NCI-H510A treated with DMSO at 0.1 percent for 48 hours (cell line): ENCODE results near the gene TOGARAM2.
A peak's percentile ranks its signal among the peaks of the same experiment; 100 is the strongest.

ENCODE experiments used
- DNase-seq: peaks from one replicate; lab custom pipeline; 2025; lab: John Stamatoyannopoulos, UW

The TOGARAM2 gene

DNA sequence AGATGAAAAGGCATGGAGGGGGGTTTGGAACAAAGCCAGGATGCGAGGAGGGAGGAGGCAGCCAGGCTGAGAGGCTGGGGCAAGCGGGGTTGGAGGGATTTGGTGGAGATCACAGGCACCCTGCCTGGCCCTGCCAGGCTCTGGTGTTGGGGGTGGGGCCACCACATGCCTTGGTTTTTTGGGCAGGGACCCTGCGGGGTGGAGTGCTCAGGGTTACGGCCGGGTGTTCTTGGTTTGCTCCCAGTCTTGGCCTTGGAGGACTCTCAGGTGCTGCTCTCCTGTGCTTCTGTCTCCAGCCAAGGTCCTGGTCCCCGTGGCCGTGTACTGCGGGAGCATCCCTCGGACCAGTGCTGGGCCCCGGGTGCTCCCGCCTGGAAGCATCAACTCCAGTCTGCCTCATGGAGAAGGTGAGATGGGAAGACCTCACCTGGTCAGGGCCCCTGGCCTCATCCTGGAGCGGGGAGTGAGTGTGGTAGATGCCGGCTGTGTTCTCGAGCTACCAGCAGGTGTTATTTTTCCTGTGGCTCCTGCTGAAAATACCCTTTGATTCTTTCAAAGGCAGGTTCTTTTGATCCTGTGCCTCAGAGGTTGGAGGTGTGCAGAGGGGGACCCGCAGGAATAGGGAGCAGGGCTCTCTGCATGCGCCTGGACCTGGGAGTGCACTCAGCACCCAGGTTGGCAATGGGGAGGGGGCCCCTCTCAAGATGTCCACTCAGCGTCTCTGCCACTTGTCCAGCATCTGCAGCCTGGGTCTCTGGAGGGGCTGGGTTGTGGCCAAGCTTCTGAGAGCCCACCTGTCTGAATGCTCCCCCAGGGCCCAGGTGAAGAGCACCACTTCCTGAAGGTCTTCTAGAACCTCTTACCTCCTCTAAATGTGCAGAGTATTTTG lies 17.0 kb downstream of the TOGARAM2 start:
- no peak for DNase-seq

GRCh38 chr2:29000481-29000880 lies 19.4 kb downstream of the TOGARAM2 start:
- DNase-seq = no peak

GRCh38 chr2:29000956-29001355 lies 19.9 kb downstream of the TOGARAM2 start:
- DNase-seq = no peak

DNA sequence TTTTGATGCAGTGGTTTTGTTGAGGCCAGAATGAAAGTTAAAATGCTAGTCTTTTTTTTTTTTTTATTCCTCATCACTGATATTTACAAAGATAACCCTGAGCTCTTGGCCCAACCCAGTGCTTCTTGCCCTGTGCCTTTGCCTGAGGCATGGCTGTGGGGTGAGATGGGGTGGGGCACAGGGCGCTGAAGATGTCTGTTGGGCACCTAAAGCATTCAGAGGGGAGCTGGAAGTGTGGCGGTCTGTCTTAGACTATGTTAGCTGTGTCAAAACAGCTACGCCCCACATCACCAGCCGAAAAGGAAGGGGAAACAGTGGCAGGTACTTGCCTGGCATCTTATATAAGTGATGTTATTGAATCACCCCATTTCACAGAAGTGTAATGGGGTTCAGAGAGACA lies 20.7 kb downstream of the TOGARAM2 start:
- DNase-seq = no peak

- DNase-seq = no peak
Observed at GRCh38 chr2:29004755-29005154, 23.7 kb downstream of the TOGARAM2 start.

DNA sequence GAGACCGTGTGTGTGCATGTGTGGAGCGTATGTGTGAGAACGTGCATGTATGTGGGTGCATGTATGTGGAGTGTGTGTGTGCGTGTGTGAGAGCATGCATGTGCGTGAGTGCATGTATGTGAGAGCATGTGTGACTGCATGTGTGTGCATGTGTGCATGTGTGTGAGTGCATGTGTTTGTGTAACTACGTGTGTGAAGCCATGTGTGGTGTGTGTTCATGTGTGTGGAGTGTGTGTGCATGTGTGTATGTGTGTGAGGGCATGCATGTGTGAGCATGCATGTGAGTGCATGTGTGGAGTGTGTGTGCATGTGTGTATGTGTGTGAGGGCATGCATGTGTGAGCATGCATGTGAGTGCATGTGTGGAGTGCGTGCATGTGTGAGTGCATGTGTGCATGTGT lies 24.2 kb downstream of the TOGARAM2 start:
- no peak for DNase-seq

DNA sequence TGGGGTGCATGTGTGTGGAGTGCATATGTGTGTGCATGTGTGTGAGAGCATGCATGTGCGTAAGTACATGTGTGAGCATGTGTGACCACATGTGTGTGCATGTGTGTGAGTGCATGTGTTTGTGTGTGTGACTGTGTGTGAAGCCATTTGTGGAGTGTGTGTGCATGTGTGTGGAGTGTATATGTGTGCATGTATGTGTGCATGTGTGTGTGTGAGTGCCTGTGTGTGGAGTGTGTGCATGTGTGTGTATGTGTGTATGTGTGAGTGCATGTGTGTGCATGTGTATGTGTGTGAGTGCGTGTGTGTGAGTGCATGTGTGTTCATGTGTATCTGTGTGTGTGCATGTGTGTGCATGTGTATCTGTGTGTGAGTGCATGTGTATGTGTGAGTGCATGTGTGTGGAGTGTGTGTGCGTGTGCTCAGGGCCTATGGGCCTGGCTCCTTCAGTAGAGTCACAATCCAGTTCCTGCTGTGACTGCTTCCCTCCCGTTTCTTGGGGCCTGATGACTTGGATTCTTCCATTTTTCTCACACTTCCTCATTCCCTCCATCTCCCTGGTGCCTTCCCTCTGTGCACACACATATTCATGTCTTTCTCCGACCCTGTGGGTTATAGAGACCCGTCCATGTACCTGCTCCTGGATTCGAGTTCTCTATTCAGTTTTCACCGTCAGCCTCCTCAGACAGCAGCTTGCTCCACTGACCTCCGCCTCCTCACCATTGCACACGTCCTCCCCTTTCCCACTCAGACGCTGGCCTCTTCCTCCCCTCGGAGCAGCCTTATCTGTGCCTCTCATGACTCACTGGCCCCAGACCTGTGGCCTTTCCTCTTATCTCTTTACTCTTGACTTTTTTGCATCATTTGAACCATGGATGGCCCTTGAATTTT lies 25.2 kb downstream of the TOGARAM2 start:
- DNase-seq = no peak

GRCh38 chr2:29006980-29007301 lies 25.8 kb downstream of the TOGARAM2 start:
- no peak for DNase-seq

DNA sequence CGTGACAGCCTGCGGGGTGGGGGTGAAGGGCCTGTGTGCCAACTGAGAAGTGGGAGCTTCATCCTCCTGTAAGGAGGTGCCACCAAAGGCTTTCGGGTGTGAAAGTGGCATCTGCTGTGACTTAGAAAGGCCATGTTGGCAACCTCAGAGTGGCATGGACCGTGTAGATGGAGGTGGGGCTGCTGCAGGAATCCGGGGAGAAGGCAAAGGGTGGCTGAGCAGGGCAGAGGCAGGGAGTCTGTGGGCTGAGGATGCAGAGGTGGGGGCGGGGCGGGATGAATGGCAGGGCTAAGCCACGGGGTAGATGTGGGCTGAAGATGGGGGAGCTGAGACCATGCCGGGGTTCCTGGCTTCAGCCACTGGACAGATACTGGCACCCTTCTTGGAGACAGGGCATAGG lies 28.2 kb downstream of the TOGARAM2 start:
- no peak for DNase-seq

- DNase-seq = no peak
Observed at GRCh38 chr2:29009711-29010677, 28.9 kb downstream of the TOGARAM2 start.

GRCh38 chr2:29010946-29011345 lies 29.8 kb downstream of the TOGARAM2 start:
- DNase-seq = no peak

- peak; percentile 78 for DNase-seq
Observed at GRCh38 chr2:29011418-29012060, 30.4 kb downstream of the TOGARAM2 start.

DNA sequence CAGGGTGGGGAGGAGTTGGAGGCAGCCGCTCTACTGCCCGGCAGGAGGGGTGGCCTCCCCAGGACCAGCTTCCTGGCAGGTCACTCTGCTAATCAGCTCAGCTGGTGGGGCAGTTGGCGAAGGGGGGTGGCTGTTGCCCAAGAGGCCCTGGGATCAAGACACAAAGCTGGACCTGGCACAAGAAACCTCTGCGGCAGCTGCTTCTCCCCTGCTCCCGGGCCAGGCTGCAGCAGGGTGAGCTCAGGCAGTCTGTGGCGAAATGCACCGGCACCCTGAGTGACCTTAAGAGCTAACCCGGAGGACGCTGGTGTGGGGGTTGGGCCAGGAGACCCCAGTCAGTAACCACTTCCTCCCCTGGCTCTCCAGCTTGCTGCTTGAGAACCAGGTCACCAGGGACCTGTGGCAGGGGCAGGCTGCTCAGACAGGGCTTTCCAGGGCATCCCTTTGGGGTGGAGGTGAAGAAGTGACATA lies 31.1 kb downstream of the TOGARAM2 start:
- no peak for DNase-seq

GRCh38 chr2:29013057-29013780 lies 32.1 kb downstream of the TOGARAM2 start:
- no peak for DNase-seq

- DNase-seq = no peak
Observed at GRCh38 chr2:29014331-29014730, 33.2 kb downstream of the TOGARAM2 start.

DNA sequence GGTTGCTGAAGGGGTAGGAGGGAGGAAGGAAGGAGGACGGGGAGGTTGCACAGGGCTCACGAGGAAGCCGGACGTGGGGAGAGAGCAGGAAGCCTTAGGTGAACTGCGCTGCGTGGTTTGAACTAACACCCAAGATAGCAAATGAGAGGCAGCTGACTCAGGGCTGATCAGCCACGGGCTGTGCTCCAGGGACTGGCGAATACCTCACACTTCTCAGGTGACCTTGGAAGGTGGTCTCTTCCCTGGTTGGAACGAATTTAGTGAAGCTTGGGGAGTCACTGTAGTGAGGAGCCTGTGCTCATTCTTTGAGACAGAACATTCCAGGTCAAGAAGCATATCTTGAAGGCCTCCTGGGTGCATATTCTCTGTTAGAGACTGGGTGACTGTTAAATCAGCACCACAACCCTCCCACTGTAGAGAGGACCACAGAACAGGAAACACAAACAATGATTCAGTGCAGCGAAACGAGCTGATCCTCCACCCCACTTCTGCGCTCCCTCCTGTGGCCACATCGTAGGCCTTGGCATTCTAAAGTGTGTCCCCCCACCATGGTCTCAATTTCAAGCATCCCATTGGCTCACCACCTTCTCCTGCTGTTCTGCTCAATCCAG lies 33.8 kb downstream of the TOGARAM2 start:
- no peak for DNase-seq

- no peak for DNase-seq
Observed at GRCh38 chr2:29015701-29016470, 34.8 kb downstream of the TOGARAM2 start.

DNA sequence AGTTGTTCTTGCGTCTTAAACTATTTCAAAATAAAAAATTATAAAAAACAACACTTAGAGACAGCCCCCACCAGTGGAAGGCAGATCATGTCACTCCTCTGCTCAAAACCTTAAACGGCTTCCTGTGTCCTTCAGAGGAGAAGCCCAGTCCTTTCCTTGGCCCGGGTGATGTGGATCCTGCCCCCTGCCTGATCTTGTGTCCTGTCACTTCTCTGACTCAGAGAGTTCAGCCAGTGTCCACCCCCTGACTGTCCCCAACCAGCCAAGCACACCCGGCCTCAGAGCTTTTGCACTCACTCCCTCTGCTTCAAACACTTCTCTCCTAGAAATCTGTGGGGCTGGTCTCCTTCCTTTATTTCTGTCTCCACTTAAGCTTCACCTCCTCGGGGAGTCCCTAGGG lies 35.4 kb downstream of the TOGARAM2 start:
- no peak for DNase-seq

- DNase-seq = no peak
Observed at GRCh38 chr2:29017716-29018435, 36.8 kb downstream of the TOGARAM2 start.
